OCI-LY1 (cell line): ENCODE measurements around the gene CD6.

Source experiments
- H2AFZ ChIP-seq: fragments of 200-600 bp; sonication (generic), shearing (Covaris generic); 2 replicates; pipeline ENCODE4 v1.6.0; 2014; ENCODE audit warnings: antibody characterized with exemption, mild to moderate bottlenecking, low read length
- H3F3A ChIP-seq: fragments of 200-600 bp; sonication (generic), shearing (Covaris generic); 2 replicates; pipeline ENCODE4 v1.6.0; 2014; ENCODE audit warnings: mild to moderate bottlenecking, antibody characterized with exemption, low read length, moderate library complexity; ENCODE audit not compliant: insufficient read depth
- H3K27ac ChIP-seq: fragments of 200-600 bp; sonication (generic); 2 replicates; pipeline ENCODE4 v1.5.1; 2014; ENCODE audit warnings: low read length, mixed run types, mild to moderate bottlenecking, low read depth; ENCODE audit not compliant: poor library complexity, severe bottlenecking
- H3K27me3 ChIP-seq: fragments of 200-600 bp; sonication (generic); 2 replicates; pipeline ENCODE4 v1.6.0; 2014; ENCODE audit warnings: antibody characterized with exemption, mild to moderate bottlenecking, low read length, moderate library complexity; ENCODE audit not compliant: insufficient read depth
- H3K36me3 ChIP-seq: fragments of 200-600 bp; sonication (generic); 2 replicates; pipeline ENCODE4 v1.6.1; 2014; ENCODE audit warnings: mild to moderate bottlenecking, antibody characterized with exemption, low read length, moderate library complexity, mixed read lengths; ENCODE audit not compliant: insufficient read depth
- H3K4me1 ChIP-seq: fragments of 200-600 bp; sonication (generic); 2 replicates; pipeline ENCODE4 v1.5.1; 2014; ENCODE audit warnings: mild to moderate bottlenecking, low read length, moderate library complexity; ENCODE audit not compliant: insufficient read depth, severe bottlenecking
- H3K4me2 ChIP-seq: fragments of 200-600 bp; sonication (generic), shearing (Covaris generic); 2 replicates; pipeline ENCODE4 v1.6.1; 2014; ENCODE audit warnings: low read length
- H3K4me3 ChIP-seq: fragments of 200-600 bp; sonication (generic); 2 replicates; pipeline ENCODE4 v1.5.1; 2014; ENCODE audit warnings: low read length, low read depth, mild to moderate bottlenecking, mixed read lengths; ENCODE audit not compliant: poor library complexity, severe bottlenecking
- H3K79me2 ChIP-seq: fragments of 200-600 bp; shearing (Covaris generic); 2 replicates; pipeline ENCODE4 v1.6.1; 2016; ENCODE audit warnings: mixed run types, low read length, mixed read lengths; ENCODE audit not compliant: insufficient read depth
- H3K9ac ChIP-seq: fragments of 200-600 bp; sonication (generic), shearing (Covaris generic); 2 replicates; pipeline ENCODE4 v1.6.1; 2014; ENCODE audit warnings: mild to moderate bottlenecking, low read length, mixed read lengths
- H3K9me2 ChIP-seq: fragments of 200-600 bp; sonication (generic), shearing (Covaris generic); 2 replicates; pipeline ENCODE4 v1.6.1; 2014; ENCODE audit warnings: low read depth, mild to moderate bottlenecking, low read length, mixed read lengths
- H3K9me3 ChIP-seq: fragments of 200-600 bp; shearing (Covaris generic); 2 replicates; pipeline ENCODE4 v1.6.1; 2014; ENCODE audit warnings: low read length, mixed read lengths
- H4K20me1 ChIP-seq: fragments of 200-600 bp; sonication (generic), shearing (Covaris generic); 2 replicates; pipeline ENCODE4 v1.6.0; 2016; ENCODE audit warnings: mild to moderate bottlenecking, low read length; ENCODE audit not compliant: insufficient read depth
- EZH2 ChIP-seq: fragments of 200-600 bp; sonication (generic), shearing (Covaris generic); IDR thresholded peaks from 2 replicates; pipeline ENCODE4 v1.8.0; 2017; ENCODE audit warnings: borderline replicate concordance, mixed run types, mild to moderate bottlenecking, antibody characterized with exemption, low read length, moderate library complexity, mixed read lengths
- TF ChIP-seq, protein P1 (sequence below): fragments of 200-600 bp; sonication (generic), shearing (Covaris generic); IDR thresholded peaks from 2 replicates; pipeline ENCODE4 v1.5.1; 2017; ENCODE audit warnings: mild to moderate bottlenecking, antibody characterized with exemption, low read length, moderate library complexity, mixed read lengths

The CD6 gene

DNA sequence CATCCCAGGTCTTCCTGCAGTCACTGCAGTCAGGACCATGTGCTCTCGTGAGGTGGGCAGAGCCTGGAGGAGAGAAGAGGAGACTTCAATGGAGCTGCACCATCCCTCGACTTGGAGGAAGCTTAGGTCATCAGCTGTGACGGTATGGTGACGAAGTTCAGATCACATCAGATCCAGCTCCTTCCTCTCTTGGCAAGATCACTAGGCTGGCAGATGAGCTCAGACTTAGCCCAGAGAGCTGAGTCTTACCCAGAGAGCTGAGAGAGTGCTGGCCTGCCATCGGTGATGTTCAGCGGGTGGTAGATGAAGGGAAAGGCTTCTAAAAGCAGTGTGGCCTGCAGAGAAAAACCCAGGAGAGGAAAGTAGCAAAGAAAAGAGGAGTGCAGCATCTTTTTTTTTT, 17.7 kb upstream of the CD6 start:
- H3K9ac ChIP-seq = no peak overlapping the region
- no peaks in the 10 kb centered on the region for H3K9me2 ChIP-seq
- H3K27ac ChIP-seq = no peak overlapping the region
- peaks cover 12% of the 10 kb centered on the region for H3K4me1 ChIP-seq
- H4K20me1 ChIP-seq = no peaks in the 10 kb centered on the region
- H3K4me2 ChIP-seq = no peak overlapping the region
- H2AFZ ChIP-seq = no peak overlapping the region
- peaks cover 4% of the 10 kb centered on the region; the same call in 1 of the 2 replicates for H3K27me3 ChIP-seq
- H3K9me3 ChIP-seq = no peaks in the 10 kb centered on the region
- no peaks in the 10 kb centered on the region for H3K36me3 ChIP-seq
- no peak for TF ChIP-seq EZH2
- TF ChIP-seq, protein P1, sequence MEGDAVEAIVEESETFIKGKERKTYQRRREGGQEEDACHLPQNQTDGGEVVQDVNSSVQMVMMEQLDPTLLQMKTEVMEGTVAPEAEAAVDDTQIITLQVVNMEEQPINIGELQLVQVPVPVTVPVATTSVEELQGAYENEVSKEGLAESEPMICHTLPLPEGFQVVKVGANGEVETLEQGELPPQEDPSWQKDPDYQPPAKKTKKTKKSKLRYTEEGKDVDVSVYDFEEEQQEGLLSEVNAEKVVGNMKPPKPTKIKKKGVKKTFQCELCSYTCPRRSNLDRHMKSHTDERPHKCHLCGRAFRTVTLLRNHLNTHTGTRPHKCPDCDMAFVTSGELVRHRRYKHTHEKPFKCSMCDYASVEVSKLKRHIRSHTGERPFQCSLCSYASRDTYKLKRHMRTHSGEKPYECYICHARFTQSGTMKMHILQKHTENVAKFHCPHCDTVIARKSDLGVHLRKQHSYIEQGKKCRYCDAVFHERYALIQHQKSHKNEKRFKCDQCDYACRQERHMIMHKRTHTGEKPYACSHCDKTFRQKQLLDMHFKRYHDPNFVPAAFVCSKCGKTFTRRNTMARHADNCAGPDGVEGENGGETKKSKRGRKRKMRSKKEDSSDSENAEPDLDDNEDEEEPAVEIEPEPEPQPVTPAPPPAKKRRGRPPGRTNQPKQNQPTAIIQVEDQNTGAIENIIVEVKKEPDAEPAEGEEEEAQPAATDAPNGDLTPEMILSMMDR = no peak
- no peak overlapping the region for H3K4me3 ChIP-seq
- H3K79me2 ChIP-seq = no peaks in the 10 kb centered on the region
- no peaks in the 10 kb centered on the region for H3F3A ChIP-seq

DNA sequence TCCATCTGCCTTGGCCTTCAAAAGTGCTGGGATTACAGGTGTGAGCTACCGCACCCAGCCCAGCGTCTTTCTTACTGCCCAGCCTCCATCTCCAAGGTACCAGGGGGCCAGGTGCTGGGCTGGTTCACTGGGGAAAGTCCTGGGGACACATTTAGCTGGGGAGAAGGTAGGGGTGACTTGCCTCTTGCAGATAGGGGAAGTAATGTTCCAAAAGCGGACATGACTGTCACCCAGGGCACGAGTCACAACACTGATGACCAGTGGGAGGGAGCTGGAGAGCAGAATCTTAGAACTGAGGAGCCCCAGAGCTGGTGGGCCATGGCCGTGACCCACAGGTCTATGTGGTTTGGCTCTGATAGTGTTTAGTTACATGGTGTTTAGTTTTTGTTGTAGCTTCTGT, 17.1 kb upstream of the CD6 start:
- no peak overlapping the region for H3K4me3 ChIP-seq
- H3K4me1 ChIP-seq = peaks cover 12% of the 10 kb centered on the region
- H3K9me3 ChIP-seq = no peaks in the 10 kb centered on the region
- no peaks in the 10 kb centered on the region for H3K9me2 ChIP-seq
- no peaks in the 10 kb centered on the region for H4K20me1 ChIP-seq
- H3F3A ChIP-seq = no peaks in the 10 kb centered on the region
- H3K27me3 ChIP-seq = peaks cover 4% of the 10 kb centered on the region; the same call in 1 of the 2 replicates
- H3K9ac ChIP-seq = no peak overlapping the region
- no peaks in the 10 kb centered on the region for H3K79me2 ChIP-seq
- TF ChIP-seq, protein P1 = no peak
- TF ChIP-seq EZH2 = no peak
- H3K36me3 ChIP-seq = no peaks in the 10 kb centered on the region
- no peak overlapping the region for H3K4me2 ChIP-seq
- no peak overlapping the region for H2AFZ ChIP-seq
- no peak overlapping the region for H3K27ac ChIP-seq

DNA sequence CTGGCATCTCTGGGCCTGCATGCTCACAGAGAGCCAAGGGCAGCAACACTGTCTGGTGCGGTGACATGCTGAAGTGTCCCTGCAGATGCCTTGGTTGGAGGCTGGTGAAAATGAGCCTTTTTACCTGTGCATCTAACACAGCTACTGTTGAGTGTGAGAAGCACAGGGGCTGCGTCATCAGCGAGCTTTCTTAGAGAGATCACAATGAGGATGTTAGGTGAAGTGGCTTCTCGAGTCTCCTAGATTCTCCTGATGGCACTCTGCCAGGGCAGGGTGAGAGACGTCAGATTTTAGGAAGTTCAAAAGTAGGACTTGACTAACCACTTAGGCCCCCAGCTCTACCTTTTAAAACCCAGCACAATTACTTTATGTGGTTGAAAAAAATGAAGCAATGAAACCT, 15.9 kb upstream of the CD6 start:
- no peak overlapping the region for H3K4me3 ChIP-seq
- H3K4me1 ChIP-seq = peaks cover 12% of the 10 kb centered on the region
- no peak overlapping the region for H2AFZ ChIP-seq
- peaks cover 4% of the 10 kb centered on the region; the same call in 1 of the 2 replicates for H3K27me3 ChIP-seq
- no peaks in the 10 kb centered on the region for H3K9me2 ChIP-seq
- no peak overlapping the region for H3K9ac ChIP-seq
- H3K27ac ChIP-seq = no peak overlapping the region
- H4K20me1 ChIP-seq = no peaks in the 10 kb centered on the region
- H3K36me3 ChIP-seq = no peaks in the 10 kb centered on the region
- no peak overlapping the region for H3K4me2 ChIP-seq
- TF ChIP-seq, protein P1 = no peak
- no peak for TF ChIP-seq EZH2
- no peaks in the 10 kb centered on the region for H3K9me3 ChIP-seq
- H3F3A ChIP-seq = no peaks in the 10 kb centered on the region
- no peaks in the 10 kb centered on the region for H3K79me2 ChIP-seq
